Esophagus squamous epithelium (tissue), 5 donors: ENCODE data around the gene ADGRB3. TPM values are rescaled to one million over a fixed set of nuclear protein-coding genes. Genes with fewer than 3 reads are reported as not detected.

Source experiments
- DNase-seq: peaks from one replicate; lab custom pipeline; 2025; lab: John Stamatoyannopoulos, UW
- H3K27ac ChIP-seq, 4 donors: fragments of 200-600 bp; sonication (generic); one replicate each; pipeline ENCODE4 v1.5.1; 2016 to 2019; ENCODE audit warnings: mild to moderate bottlenecking in 1 of 4
- H3K27me3 ChIP-seq, 4 donors: fragments of 200-600 bp; sonication (generic); 1 replicate in 3 of 4; 2 replicates in 1 of 4; pipeline versions ENCODE4 v1.5.1 to v1.6.0; 2017 to 2021; ENCODE audit warnings: antibody characterized with exemption in 1 of 4
- H3K36me3 ChIP-seq, 3 donors: fragments of 200-600 bp; sonication (generic); one replicate each; pipeline ENCODE4 v1.5.1; 2016 to 2019
- H3K4me1 ChIP-seq, 3 donors: fragments of 200-600 bp; sonication (generic); one replicate each; pipeline ENCODE4 v1.5.1; 2017 to 2019
- H3K4me3 ChIP-seq, 4 donors: fragments of 200-600 bp; sonication (generic); 1 replicate in 3 of 4; 2 replicates in 1 of 4; pipeline ENCODE4 v1.5.1; 2016 to 2019; ENCODE audit warnings: mild to moderate bottlenecking in 2 of 4, moderate library complexity in 1 of 4
- H3K9me3 ChIP-seq, 3 donors: fragments of 200-600 bp; sonication (generic); one replicate each; pipeline ENCODE4 v1.5.1; 2016 to 2019
- CTCF ChIP-seq, 6 experiments: fragments of 450-650 bp in 4 of 6; fragments of 200-600 bp in 2 of 6; sonication (generic) in 2 of 6; IDR thresholded peaks; one replicate each; pipeline ENCODE4 v1.5.1; 2016 to 2019; ENCODE audit warnings: antibody characterized with exemption in 6 of 6, mild to moderate bottlenecking in 4 of 6, moderate library complexity in 4 of 6
- POLR2A ChIP-seq, 4 donors: fragments of 450-650 bp; IDR thresholded peaks; one replicate each; pipeline ENCODE4 v1.6.1; 2017; ENCODE audit warnings: antibody characterized with exemption in 4 of 4, mild to moderate bottlenecking in 4 of 4, moderate library complexity in 3 of 4
- WGBS, 2 donors: methylation state at CpG; one replicate each; pipeline ENCODE4 v1.1.5; 2018; 5-methylcytosine and 5-hydroxymethylcytosine counted together
- intact Hi-C: fragments of 100-400 bp; cut with DNase I; formaldehyde crosslinking; loops from one replicate; pipeline ENCODE4 v1.15.0; 2022
- total RNA-seq, 4 donors: library from RNA; depleted of rRNA; stranded (reverse); fragments of >200 nt; gene quantifications; one replicate each; pipeline ENCODE4 v1.1.0, GENCODE V29; 2016
- donor health status: DM: yes; HTN: yes; CAD: no.

The ADGRB3 gene
- total RNA-seq, 4 donors from 2014 or later: 0.04 to 1.1 (median 0.32) TPM

- Histone ChIP-seq H3K9me3 (peaks cover 0 to 5% (median 0%) of the 10 kb centered on the region in 3 donors), H3K4me1 (no peaks in the 10 kb centered on the region), H3K27ac (no peak overlapping the region), H3K36me3 (no peaks in the 10 kb centered on the region), H3K4me3 (no peak overlapping the region), H3K27me3 (no peaks in the 10 kb centered on the region)
- DNase-seq: no peak
- TF ChIP-seq CTCF (IDR thresholded peaks at IDR 0.05): no peak
- intact Hi-C loops: no loop called here
- WGBS, 2 donors: 50 to 58% methylated on average over 2 of the region's 2 CpGs
These were observed 280.5 kb downstream of the ADGRB3 start for GRCh38 chr6:68915586-68915985.

- no peaks in the 10 kb centered on the region for H3K4me1 ChIP-seq
- no peak overlapping the region for H3K4me3 ChIP-seq
- TF ChIP-seq CTCF (IDR thresholded peaks at IDR 0.05) (no peak), POLR2A (IDR thresholded peaks at IDR 0.05) (no peak)
- no peak overlapping the region for H3K27ac ChIP-seq
- no peaks in the 10 kb centered on the region for H3K27me3 ChIP-seq
- intact Hi-C loops: no loop called here
- no peaks in the 10 kb centered on the region for H3K9me3 ChIP-seq
- 61 to 84% methylated on average over 3 of the region's 3 CpGs for WGBS, 2 donors
- no peaks in the 10 kb centered on the region for H3K36me3 ChIP-seq
- DNase-seq: no peak
These were observed 284.5 kb downstream of the ADGRB3 start for GRCh38 chr6:68919537-68919936.

- Histone ChIP-seq H3K27me3 (no peaks in the 10 kb centered on the region), H3K36me3 (no peaks in the 10 kb centered on the region), H3K9me3 (no peaks in the 10 kb centered on the region), H3K4me3 (no peak overlapping the region), H3K4me1 (no peaks in the 10 kb centered on the region), H3K27ac (no peak overlapping the region)
- DNase-seq: no peak
- WGBS, 2 donors: 81 to 89% methylated on average over 2 of the region's 2 CpGs
- intact Hi-C loops: no loop called here
- TF ChIP-seq POLR2A (IDR thresholded peaks at IDR 0.05) (no peak), CTCF (IDR thresholded peaks at IDR 0.05) (no peak)
These were observed 306.3 kb downstream of the ADGRB3 start for GRCh38 chr6:68941345-68941744.

- Histone ChIP-seq H3K27me3 (no peaks in the 10 kb centered on the region), H3K36me3 (no peaks in the 10 kb centered on the region), H3K9me3 (no peaks in the 10 kb centered on the region), H3K4me1 (no peaks in the 10 kb centered on the region), H3K4me3 (no peak overlapping the region), H3K27ac (no peak overlapping the region)
- intact Hi-C loops: no loop called here
- 70 to 80% methylated on average over 5 of the region's 5 CpGs for WGBS, 2 donors
- no peak for DNase-seq
- TF ChIP-seq CTCF (IDR thresholded peaks at IDR 0.05): no peak
These were observed 312.6 kb downstream of the ADGRB3 start for GRCh38 chr6:68947721-68948120.

GRCh38 chr6:68951270-68951669 lies 316.2 kb downstream of the ADGRB3 start:
- H3K4me1 ChIP-seq: no peaks in the 10 kb centered on the region
- no peak overlapping the region for H3K27ac ChIP-seq
- no peak for TF ChIP-seq CTCF (IDR thresholded peaks at IDR 0.05)
- no peak for TF ChIP-seq POLR2A (IDR thresholded peaks at IDR 0.05)
- intact Hi-C loops: no loop called here
- 54 to 59% methylated on average over 10 of the region's 10 CpGs for WGBS, 2 donors
- DNase-seq: no peak
- no peaks in the 10 kb centered on the region for H3K9me3 ChIP-seq
- no peak overlapping the region for H3K4me3 ChIP-seq
- H3K27me3 ChIP-seq: no peaks in the 10 kb centered on the region
- H3K36me3 ChIP-seq: no peaks in the 10 kb centered on the region
